Measurements from ENCODE around the gene ADARB2.
"Not testable (repeated sequence)": the region's sequence is repeated elsewhere in the genome, so short reads cannot be mapped to it uniquely, and the experiment has no call there.

The ADARB2 gene

DNA sequence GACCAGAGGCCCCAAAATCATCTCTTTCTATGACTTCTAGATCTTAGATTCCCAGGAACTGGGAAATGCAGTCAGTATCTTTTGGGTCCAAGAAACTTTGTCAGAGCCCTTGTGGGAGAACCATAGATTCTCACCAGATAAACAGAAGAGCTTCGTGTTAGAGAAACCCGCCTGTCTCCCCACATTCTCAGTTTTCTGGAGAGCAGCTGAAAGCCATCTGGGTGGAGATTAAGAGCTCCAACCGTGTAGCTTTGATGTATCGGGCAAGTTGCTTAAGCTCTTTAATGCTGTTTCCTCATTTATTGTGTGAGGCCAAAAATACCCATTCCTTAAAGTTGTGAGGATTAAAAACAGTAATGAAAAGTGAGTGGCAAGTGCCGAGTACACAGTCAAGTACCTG, 573.5 kb downstream of the ADARB2 start:
- TF ChIP-seq, protein P1, sequence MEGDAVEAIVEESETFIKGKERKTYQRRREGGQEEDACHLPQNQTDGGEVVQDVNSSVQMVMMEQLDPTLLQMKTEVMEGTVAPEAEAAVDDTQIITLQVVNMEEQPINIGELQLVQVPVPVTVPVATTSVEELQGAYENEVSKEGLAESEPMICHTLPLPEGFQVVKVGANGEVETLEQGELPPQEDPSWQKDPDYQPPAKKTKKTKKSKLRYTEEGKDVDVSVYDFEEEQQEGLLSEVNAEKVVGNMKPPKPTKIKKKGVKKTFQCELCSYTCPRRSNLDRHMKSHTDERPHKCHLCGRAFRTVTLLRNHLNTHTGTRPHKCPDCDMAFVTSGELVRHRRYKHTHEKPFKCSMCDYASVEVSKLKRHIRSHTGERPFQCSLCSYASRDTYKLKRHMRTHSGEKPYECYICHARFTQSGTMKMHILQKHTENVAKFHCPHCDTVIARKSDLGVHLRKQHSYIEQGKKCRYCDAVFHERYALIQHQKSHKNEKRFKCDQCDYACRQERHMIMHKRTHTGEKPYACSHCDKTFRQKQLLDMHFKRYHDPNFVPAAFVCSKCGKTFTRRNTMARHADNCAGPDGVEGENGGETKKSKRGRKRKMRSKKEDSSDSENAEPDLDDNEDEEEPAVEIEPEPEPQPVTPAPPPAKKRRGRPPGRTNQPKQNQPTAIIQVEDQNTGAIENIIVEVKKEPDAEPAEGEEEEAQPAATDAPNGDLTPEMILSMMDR (IDR thresholded peaks at IDR 0.05; ENCODE audit: control extremely low read depth, extremely low read depth, low read depth, missing control alignments) = no peak
- CTCF ChIA-PET = no interaction called here

DNA sequence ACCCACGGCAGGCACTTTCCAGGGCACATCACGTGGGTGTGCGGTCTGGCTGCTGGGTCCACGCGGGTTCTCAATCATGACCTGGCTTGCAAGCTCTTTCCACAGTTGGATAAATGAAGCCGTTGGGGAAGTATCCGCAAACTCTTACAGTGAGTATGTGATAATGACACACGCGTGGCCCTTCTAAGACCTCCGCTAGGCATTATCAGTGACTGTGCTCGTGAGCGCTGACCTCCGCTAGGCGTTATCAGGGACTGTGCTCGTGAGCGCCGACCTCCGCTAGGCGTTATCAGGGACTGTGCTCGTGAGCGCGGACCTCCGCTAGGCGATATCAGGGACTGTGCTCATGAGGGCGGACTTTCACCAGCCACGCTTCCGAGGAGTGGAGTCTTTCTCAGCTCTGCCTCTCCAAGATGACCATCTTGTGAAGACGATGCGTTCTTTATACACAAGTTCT, 574.1 kb downstream of the ADARB2 start:
- ChIA-PET POLR2A (interaction anchor here (0.6 kb wide), 1 partner anchor 107 kb away, joined by 3 read pairs; no protein-coding TSS in a partner anchor), CTCF (no interaction called here)
- no peak for DNase-seq (ENCODE audit: extremely low spot score)
- TF ChIP-seq, protein P1 (IDR thresholded peaks at IDR 0.05; ENCODE audit: control extremely low read depth, extremely low read depth, low read depth, missing control alignments) = no peak

More for the DNA sequence above, 573.5 kb downstream of the ADARB2 start:
- POLR2A ChIA-PET = interaction anchor here (0.6 kb wide), 1 partner anchor 108 kb away, joined by 3 read pairs; no protein-coding TSS in a partner anchor
- DNase-seq (ENCODE audit: extremely low spot score) = no peak

DNA sequence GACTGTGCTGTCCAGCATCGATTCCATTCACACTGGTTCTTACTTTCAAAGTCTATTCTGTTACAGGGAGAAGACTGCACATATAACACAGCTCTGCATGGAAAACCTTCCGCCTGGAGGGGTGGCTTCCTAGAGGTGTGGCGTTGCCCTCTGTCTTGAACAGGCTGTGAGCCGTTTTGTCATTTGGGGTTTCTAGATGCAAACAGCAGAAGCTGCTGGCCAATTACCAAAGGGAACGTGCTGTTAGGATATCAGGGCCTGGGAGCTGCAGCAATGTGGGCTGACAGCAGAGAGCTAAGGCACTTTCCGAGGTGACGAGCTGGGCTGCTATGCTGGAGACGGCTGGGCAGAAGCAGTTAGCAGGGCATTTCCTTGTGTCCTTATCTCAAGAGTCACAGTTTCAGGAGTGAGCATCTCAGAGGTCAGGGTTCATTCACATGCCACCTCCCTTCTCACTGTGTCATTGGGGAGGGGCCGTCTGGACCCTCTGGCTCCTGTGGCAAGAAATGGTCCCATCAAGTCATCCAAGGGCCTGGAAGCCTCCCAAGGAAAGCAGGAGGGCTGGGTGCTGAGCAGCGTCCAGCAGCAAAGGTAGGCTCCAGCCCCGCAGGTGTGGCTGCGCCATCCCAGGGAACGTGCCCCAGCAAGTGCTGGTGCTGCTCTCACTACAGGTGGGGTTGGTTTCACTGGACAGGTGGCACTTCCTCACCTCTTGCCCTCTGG, 574.7 kb downstream of the ADARB2 start:
- ChIA-PET POLR2A (no interaction called here), CTCF (interaction anchor here (1.7 kb wide), 1 partner anchor 13 kb away, joined by 3 read pairs; no protein-coding TSS in a partner anchor)
- TF ChIP-seq, protein P1 (IDR thresholded peaks at IDR 0.05; ENCODE audit: control extremely low read depth, extremely low read depth, low read depth, missing control alignments) = no peak
- DNase-seq (ENCODE audit: extremely low spot score) = no peak

DNA sequence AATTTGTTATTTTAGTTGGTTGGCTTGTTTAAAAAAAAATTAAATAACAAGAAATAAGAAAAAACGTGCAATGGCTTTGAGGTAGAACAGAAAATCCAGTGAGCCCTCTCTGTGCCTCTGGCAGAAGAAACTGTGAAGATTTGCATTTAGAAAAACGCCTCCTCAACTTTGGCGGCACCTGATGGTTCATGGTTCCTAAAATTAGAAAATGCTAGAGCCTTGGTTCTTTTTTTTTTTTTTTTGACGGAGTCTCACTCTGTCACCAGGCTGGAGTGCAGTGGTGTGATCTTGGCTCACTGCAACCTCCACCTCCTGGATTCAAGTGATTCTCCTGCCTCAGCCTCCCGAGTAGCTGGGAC, 576.0 kb downstream of the ADARB2 start:
- POLR2A ChIA-PET = not testable (repeated sequence)
- CTCF ChIA-PET = interaction anchor here (1.7 kb wide), 1 partner anchor 12 kb away, joined by 3 read pairs; no protein-coding TSS in a partner anchor

DNA sequence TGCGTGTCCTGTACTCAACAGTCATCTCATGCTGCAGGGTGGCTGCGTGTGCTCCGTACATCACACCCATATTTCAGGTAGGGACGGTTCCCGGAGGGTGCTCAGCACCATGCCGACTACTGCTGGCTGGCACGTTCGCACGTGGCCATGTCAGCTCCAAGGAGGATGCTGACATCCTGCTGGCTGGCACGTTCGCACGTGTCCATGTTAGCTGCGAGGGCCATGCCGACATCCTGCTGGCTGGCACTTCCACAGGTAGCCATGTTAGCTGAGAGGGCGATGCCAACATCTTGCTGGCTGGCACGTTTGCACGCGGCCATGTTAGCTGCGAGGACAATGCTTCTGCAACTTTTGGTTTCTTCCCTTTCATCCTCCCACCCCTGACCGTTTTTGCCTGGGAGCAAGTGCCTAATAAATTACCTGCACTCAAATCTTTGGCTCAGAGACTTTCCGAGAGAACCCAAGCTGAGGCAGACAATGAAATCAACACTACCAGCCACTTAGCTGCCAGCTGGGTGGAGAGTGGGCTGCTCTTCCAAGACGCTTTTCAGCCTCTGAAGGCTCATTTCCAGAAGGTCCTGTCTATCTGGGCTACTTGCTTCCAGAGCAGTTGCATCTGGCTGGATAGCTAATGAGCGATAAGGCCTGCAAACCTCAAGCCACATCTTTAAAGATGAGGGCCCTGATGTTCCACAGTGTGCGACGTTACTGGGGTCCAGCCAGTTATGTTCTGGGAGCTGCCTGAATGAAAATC, 576.6 kb downstream of the ADARB2 start:
- POLR2A ChIA-PET = no interaction called here
- TF ChIP-seq, protein P1 (IDR thresholded peaks at IDR 0.05; ENCODE audit: control extremely low read depth, extremely low read depth, low read depth, missing control alignments) = no peak
- CTCF ChIA-PET = interaction anchor here (1.7 kb wide), 1 partner anchor 11 kb away, joined by 3 read pairs; no protein-coding TSS in a partner anchor
- no peak for DNase-seq (ENCODE audit: extremely low spot score)

More for the DNA sequence above, 576.0 kb downstream of the ADARB2 start:
- DNase-seq (ENCODE audit: extremely low spot score) = not testable (repeated sequence)

DNA sequence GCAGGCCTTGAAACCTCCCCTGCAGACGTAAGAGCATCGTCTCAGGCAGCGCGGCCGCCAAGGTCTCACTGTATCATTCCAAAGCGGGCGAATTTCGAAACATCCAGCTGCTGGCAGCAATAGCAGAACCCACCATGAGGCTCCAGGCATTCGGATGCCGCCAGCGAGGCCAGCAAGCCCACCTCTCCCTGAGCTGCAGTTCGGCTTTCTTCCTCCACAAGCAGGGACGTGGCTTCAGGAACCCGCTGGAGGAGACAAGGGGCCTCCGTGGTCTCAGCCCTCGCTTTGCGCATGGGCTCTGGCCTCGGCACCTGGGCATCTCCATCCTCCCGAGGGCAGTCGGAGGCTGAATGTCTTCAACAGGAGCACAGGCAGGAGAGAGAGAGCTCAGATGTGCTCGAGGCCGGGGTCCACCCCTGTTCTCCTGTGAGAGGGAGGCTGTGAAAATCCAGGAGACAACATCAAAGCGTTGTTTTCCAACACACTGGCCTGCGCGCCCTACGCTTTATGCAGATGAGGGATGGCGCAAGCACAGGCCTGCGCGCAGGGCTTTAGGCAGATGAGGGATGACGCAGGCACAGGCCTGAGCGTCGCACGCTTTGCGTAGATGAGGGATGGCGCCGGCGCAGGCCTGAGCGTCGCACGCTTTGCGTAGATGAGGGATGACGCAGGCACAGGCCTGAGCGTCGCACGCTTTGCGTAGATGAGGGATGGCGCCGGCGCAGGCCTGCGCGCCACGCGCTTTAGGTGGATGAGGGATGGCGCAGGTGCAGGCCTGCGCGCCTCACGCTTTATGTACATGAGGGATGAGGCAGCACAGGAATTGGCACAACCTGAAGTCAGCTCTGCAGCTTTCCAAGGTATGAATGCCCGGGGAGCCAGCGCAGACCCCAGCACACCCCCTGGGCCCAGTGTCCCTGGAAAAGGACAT, 577.9 kb downstream of the ADARB2 start:
- no peak for DNase-seq (ENCODE audit: extremely low spot score)
- CTCF ChIA-PET = interaction anchor here (1.2 kb wide), 1 partner anchor 24 kb away, joined by 3 read pairs; no protein-coding TSS in a partner anchor
- TF ChIP-seq, protein P1 (IDR thresholded peaks at IDR 0.05; ENCODE audit: control extremely low read depth, extremely low read depth, low read depth, missing control alignments) = no peak
- POLR2A ChIA-PET = no interaction called here

DNA sequence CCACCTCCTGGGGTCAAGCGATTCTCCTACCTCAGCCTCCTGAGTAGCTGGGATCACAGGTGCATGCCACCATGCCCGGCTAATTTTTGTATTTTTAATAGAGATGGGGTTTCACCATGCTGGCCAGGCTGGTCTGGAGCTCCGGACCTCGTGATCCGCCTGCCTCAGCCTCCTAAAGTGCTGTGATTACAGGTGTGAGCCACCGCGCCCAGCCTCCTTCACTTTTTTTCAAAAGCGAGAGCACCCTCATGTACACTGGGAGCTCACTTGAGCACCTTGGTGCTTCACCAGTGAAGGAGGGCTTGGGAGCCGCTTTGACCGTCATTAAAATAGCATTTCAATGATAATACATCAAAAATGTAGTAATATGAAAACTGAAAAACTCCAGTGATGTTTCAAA, 578.8 kb downstream of the ADARB2 start:
- POLR2A ChIA-PET = not testable (repeated sequence)
- CTCF ChIA-PET = interaction anchor here (1.2 to 1.5 kb wide), 2 partner anchors 9 to 25 kb away, joined by 3 read pairs; no protein-coding TSS in a partner anchor

More for the DNA sequence above, 578.8 kb downstream of the ADARB2 start:
- not testable (repeated sequence) for DNase-seq (ENCODE audit: extremely low spot score)

All from GM10248 (cell line).